HG02938 (cell line): ENCODE data around the gene IGSF22.

Experiments
- ATAC-seq: cut with Tn5 transposase; IDR thresholded peaks from one replicate; pipeline ENCODE4 v1.9.1; 2021; ENCODE audit warnings: mild to moderate bottlenecking, moderate library complexity; ENCODE audit not compliant: unreplicated experiment

Gene IGSF22

GRCh38 chr11:18714443-18714780 lies 11.6 kb downstream of the IGSF22 start:
- no peak for ATAC-seq

DNA sequence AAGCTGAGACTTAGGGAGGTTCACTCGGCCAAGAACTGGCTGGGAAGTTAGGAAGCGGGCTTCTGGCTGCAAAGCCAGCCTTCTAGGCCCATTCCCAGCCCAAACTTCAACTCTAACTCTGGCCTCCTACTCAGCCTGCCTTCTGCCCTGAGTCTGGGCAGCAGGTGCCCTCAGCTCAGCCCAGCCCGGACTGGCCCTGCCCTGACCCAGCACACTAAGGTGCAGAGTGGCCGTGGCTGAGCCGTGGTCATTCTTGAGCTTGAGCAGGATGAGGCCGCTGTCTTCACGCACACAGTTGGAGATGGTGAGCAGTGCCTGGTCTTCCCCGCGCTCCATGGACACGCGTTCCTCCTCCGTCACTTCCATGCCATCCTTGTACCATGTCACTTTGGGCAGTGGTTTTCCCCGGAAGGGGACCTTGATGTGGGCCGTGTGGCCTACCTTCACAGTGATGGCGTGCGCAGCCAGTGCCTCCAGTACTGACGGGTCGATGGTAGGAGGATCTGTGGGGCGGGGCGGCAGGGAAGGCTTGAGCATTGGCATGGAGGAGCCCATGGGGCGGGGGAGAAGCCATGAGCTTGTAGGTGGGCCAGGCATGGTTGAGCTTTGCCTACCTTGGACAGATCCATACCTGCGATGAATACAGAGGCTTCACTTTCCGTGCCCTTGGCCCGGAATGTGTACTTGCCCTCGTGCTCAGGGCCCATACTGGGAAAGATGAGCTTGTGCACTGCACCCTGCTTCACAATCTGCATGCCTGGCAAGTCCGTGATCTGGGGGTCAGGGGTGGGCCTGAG lies 12.1 kb downstream of the IGSF22 start:
- no peak for ATAC-seq

DNA sequence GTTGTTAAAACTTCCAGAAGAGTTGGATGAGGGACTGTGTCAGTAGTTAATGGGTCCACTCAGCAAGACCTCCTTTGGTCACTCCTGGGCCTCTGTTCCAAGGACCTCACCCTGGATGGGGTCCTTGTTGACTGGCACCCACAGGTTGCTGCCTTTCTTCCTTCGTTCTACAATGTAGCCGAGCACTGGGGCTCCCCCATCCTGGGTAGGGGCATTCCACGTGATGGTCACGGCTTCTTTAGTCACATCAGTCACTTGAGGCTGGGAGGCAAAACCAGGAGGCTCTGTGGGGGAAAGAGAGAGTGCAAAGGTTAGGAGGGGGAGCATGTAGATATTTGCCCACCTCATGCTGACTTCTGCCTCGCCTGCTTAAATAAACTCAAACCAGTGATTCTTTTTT lies 15.4 kb downstream of the IGSF22 start:
- no peak for ATAC-seq

DNA sequence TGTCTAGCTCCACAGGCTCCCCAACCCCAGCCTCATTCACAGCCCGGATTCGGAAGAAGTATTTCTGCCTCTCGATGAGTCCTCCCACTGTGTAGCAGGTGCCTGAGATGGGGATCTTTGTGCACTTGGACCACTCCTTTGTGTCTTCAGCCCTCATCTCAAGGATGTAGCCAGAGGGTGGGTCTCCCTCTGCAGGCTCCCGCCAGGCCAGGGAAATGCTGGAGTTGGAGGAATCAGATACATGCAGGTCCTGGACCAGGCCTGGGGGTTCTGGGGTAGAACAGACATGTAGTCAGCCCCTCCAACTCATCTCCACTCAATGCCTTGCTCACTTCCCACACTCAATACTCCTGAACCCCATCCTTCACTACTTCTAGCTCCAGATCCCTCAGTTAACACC lies 16.6 kb downstream of the IGSF22 start:
- ATAC-seq: no peak

- no peak for ATAC-seq
Observed at GRCh38 chr11:18707811-18708340, 18.1 kb downstream of the IGSF22 start.

DNA sequence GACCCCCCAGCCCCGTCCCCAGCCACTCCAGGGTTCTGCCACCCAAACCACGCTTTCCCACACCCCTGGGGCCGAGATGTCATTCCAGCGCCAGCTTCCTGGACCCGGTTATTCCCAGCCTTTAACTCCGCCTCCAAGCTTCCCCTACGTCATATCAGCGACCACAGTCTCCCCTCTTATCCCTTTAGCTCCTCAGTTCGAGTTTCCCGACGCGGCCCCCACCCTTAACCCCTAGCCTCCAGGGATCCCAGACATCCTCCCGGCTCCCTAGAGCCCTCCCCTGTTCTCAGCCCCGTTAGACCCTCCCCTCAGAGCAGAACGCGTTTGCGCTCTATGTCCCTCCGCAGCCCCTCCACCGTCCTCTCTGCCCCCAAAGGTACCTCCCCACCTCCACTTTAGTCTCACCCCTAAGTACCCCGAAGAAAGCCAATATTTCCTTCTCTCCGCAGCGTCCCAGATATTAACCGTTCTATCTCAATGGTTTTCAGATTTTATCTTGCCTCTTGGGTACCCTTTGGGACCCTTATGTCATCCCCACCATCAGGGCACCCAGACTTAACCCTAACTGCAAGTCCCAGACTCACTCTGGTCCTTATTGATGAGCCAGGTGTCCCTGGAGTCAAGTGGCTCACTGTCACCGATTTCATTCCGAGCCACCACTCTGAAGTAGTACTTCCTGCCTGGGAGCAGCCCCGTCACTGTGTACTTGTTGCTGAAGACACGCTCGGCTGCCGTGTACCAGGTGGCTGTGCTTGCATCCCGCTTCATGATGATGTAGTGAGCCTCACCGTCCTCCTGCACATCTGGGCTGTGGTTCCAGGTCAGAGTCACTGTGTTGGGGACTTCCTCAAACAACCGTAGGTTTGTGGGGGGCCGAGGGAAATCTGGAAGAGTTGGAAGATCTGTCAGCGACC lies 19.4 kb downstream of the IGSF22 start:
- ATAC-seq: peak; percentile 63

DNA sequence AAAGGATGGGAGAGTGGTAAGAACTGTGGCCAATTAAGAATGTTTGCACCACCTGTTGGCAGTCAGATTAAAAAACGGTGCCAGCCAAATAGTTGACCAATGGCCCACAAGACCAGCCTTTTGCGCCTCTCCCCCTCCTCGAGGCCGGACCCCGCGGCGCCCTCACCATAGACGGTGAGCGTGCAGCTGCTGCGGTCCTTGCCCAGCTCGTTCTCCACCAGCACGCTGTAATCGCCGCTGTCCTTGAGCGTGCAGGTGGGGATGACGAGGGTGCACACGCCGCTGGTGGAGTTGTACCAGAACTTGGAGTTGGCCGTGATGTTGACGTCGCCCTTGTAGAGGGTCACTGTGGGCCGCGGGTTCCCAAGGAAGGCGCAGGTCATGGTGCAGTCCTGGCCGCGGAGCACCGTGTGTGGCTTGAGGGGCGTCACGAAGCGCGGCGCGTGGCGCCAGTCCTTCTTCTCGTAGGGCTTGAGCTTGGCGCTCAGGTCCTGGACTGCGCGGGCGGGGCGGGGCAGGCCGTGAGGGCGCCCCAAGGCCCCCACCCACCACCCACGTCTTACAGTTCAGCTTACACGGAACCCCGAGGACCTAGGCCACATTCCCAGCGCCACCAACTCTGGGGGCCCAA lies 20.2 kb downstream of the IGSF22 start:
- no peak for ATAC-seq

- no peak for ATAC-seq
Observed at GRCh38 chr11:18704698-18705097, 21.3 kb downstream of the IGSF22 start.

DNA sequence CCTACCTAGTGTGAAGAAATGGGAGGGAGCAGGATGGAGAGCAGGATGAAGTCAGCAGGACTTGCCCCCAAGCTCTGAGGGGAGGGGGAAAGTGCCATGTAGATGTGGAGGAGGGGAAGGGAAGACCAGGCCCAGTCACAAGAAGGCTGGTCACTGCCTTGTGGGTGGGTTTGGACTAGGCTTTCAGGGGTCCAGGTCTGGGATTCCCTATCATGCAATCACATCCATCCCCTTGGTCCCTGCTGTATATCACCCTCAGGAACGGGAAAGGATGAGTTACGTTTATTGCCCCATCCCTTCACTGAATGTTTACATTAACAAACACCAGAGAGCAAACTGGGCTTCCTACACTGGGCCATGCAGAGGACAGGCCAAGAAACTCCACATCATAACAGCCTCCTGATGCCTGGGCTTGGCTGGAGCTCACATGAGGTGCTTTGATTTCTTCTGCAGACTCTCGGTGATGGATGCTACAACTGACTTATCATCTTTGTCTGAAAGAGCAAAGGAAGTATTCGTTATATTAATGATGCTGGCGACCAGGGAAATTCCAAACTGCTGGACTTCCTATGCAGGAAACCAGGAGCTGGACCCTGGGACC lies 21.8 kb downstream of the IGSF22 start:
- no peak for ATAC-seq

DNA sequence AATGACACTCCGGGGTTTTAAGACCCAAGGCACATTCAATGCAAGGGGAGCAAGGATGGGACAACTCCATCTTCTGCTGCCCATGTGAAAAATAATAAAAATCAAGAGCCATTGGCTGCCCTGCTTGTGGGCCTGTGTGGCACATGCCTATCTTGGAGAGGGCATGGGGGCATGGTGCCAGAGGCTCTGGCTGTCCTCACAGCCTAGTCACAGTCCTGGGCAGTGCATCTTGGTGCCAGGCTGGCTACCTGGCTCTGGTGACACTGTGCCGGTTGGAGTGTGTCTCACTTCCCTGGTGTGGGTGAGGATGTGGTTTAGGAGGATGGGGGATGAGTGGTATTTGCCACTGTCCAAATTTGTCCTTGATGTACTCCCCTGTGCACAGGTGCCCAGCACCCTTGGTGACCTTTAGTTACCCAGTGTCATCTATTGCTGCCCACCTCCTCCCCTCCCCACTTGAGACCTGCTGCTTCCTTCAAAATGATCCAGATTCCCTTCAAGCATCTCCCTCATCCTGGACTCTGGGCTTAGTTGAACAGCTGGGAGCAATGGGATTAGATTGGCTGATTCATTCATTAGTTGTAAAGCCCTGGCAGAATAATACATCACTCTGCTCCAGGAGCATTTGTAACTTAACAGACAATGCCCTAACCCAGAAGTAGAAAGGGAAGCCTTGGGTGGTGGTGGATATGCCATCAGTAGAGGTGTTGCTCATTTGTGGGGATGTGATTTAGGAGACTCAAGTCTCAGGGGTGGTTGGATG lies 22.8 kb downstream of the IGSF22 start:
- ATAC-seq: no peak

DNA sequence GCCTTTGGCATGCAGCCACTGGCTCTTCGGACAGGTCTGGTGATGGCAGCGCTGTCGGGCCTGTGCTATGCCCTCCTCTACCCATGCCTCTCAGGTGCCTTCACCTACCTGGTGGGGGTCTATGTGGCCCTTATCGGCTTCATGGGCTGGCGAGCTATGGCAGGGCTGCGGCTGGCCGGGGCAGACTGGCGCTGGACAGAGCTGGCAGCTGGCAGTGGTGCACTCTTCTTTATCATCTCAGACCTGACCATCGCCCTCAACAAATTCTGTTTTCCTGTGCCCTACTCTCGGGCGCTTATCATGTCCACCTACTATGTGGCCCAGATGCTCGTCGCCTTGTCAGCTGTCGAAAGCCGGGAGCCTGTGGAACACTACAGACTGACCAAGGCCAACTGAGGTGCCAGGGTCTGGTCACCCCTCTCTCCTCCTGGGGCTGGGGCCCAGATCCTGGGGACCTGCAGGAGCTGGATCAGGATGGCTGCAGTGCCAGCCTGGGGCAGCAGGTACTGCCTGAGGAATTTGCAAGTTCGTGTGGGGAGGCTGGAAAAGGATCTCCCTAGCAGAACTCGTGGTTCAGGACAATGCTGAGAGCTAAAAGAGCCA lies 24.3 kb downstream of the IGSF22 start:
- ATAC-seq: no peak

- ATAC-seq: no peak
Observed at GRCh38 chr11:18700872-18701271, 25.1 kb downstream of the IGSF22 start.

- ATAC-seq: no peak
Observed at GRCh38 chr11:18700375-18700774, 25.6 kb downstream of the IGSF22 start.

DNA sequence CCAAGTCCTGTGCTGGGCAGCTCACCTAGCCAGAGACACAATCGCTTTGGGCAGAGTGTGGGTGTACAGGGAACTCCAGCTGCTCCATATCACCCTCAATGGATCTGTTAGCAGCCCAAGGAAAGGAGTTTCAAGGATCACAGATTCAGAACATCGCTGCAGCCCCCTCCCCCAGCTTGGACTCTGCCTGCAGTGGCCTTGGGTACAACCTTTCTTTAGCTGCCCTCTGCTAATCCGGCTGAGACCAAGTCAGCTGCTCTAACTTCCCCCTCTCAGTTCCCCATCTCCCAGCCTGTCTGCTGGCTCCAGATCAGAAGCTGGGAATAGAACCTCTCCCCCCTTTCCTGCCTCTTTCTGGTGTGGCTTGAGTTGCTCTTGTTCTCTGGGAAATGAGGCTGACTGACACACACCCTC lies 26.1 kb downstream of the IGSF22 start:
- ATAC-seq: no peak

DNA sequence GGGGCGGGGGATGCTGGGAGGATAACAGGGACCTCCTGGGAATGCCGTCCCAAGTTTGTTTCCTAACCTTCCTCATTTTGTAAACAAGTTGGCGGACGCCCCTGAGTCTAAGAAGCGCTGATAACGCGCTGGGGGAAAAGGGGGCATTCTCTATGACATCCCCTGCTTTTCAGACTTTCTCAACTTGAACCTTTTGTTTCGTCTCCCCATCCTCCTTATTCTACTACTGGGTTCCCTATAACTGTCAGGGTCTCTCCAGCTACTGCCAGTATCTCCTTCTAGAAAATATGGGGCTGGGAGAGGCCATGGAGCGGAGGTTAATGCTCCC lies 26.8 kb downstream of the IGSF22 start:
- ATAC-seq: no peak

DNA sequence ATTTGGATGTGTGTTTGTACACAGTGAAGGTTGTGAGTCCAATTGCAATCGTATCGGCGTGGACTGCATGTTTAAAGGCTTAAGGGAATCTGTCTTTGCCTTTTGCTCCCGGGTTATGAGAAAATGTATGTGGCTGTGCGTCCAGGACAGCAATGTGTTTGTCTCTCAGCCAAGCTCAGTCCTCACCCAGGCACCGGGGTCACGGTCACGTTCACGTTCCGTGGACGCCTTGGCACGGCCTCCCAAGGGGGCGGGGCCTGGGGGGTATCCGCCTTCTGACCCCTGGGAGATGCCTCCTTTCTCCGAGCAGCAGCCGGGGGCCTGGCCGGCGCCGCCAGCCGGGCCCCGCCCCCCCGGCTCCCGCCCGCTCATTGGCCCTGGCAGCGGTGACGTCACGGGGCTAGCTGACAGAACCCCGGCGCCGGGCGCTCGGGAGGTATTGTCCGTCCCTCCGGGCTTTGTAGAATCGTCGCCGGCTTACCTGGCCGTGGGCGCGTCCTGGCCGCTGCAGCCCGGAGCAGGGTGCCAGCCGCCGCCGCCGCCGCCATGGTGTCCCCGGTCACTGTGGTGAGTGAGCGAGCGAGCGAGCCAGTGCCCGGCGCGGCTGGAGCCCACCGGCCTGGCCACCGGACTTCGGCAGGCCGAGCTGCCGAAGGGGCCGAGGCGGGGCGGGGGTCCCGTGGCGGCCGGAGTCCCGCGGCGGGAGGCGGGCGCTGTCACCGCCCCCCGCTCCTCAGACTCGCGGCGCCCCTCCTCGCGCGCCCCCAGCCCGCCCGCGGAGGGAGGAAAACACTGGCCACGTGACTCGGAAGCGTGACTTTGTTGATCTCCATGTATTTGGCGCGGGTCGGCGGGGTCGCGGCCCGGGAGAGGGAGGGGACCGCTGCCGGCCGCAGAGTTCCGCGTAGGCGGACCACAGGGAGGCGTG lies 27.4 kb downstream of the IGSF22 start, which contains the start of gene TMEM86A:
TSS of gene TMEM86A (plus strand) at position 439 of the 928 bp plus-strand sequence. CDS start at position 547, 108 bp downstream.
- peak; percentile 78 for ATAC-seq

GRCh38 chr11:18697576-18697975 lies 28.4 kb downstream of the IGSF22 start:
- no peak for ATAC-seq

GRCh38 chr11:18696638-18697225 lies 29.3 kb downstream of the IGSF22 start:
- ATAC-seq: no peak
